SK-N-SH (cell line): Measurements from ENCODE around the gene CKMT2.

Source experiments
- CHD2 ChIP-seq: fragments of 150-350 bp; IDR thresholded peaks from 2 replicates; pipeline ENCODE4 v1.6.1; 2018; ENCODE audit warnings: low read length; ENCODE audit not compliant: partially characterized antibody
- GATA2 ChIP-seq: sonication (generic); formaldehyde crosslinking; IDR thresholded peaks from 2 replicates; pipeline ENCODE4 v1.5.0; 2020; ENCODE audit warnings: mild to moderate bottlenecking, missing genetic modification reagents
- POLR2AphosphoS5 ChIP-seq: IDR thresholded peaks from 2 replicates; pipeline ENCODE4 v1.6.1; 2012; ENCODE audit warnings: low read depth, low read length
- RXRA ChIP-seq: IDR thresholded peaks from 2 replicates; pipeline ENCODE4 v1.4.0; 2012; ENCODE audit warnings: low read depth, mild to moderate bottlenecking, borderline replicate concordance
- TF ChIP-seq, protein P1 (sequence below): IDR thresholded peaks from 2 replicates; pipeline ENCODE4 v1.4.0; 2012; ENCODE audit warnings: low read depth, borderline replicate concordance
- TF ChIP-seq, protein P2 (sequence below): IDR thresholded peaks from 2 replicates; pipeline ENCODE4 v1.4.0; 2012; ENCODE audit warnings: low read depth
- TF ChIP-seq, protein P3 (sequence below): fragments of 200-600 bp; sonication (generic); IDR thresholded peaks from 2 replicates; pipeline ENCODE4 v1.6.1; 2017; ENCODE audit warnings: antibody characterized with exemption, mild to moderate bottlenecking, moderate library complexity
- TF ChIP-seq, protein P4 (sequence below): IDR thresholded peaks from 2 replicates; pipeline ENCODE4 v1.4.0; 2012; ENCODE audit warnings: low read depth, borderline replicate concordance

DNA sequence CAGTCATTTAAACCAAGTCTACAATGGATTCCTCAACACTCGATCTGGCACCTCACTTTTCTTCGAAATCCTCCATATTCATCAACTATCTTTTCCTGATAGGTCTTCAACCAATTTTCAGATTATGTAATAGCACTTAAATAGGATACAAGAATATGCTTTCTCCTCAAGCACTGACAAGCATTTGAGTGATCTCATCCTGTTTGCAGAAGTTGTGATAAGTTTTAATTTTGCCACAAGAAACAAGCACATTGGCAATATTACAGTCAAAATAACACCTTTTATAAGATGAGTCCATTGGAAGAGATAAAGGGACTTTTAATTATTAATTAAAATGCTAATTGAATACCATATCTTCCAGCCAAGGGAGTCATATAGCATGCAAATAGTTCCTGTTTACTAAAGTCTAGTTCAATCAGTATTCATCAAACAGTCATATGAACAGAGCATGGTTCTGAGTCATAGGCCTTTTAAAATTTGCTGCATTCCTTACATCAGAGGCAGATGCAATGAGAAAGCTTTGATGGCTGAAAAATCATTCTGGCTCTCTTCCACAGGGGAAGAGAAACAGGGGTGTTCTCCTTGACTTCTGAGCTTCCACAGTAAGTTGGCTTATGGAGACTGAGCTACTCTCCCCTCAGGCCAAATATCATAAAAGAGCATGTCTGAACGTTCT, 35.5 kb downstream of the CKMT2 start:
- TF ChIP-seq, protein P1, sequence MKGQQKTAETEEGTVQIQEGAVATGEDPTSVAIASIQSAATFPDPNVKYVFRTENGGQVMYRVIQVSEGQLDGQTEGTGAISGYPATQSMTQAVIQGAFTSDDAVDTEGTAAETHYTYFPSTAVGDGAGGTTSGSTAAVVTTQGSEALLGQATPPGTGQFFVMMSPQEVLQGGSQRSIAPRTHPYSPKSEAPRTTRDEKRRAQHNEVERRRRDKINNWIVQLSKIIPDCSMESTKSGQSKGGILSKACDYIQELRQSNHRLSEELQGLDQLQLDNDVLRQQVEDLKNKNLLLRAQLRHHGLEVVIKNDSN = no peak
- TF ChIP-seq GATA2 (CRISPR knock-in tag) = no peak
- TF ChIP-seq CHD2 = no peak
- TF ChIP-seq RXRA = no peak
- TF ChIP-seq, protein P2, sequence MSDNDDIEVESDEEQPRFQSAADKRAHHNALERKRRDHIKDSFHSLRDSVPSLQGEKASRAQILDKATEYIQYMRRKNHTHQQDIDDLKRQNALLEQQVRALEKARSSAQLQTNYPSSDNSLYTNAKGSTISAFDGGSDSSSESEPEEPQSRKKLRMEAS = peak; percentile 50
- TF ChIP-seq, protein P3, sequence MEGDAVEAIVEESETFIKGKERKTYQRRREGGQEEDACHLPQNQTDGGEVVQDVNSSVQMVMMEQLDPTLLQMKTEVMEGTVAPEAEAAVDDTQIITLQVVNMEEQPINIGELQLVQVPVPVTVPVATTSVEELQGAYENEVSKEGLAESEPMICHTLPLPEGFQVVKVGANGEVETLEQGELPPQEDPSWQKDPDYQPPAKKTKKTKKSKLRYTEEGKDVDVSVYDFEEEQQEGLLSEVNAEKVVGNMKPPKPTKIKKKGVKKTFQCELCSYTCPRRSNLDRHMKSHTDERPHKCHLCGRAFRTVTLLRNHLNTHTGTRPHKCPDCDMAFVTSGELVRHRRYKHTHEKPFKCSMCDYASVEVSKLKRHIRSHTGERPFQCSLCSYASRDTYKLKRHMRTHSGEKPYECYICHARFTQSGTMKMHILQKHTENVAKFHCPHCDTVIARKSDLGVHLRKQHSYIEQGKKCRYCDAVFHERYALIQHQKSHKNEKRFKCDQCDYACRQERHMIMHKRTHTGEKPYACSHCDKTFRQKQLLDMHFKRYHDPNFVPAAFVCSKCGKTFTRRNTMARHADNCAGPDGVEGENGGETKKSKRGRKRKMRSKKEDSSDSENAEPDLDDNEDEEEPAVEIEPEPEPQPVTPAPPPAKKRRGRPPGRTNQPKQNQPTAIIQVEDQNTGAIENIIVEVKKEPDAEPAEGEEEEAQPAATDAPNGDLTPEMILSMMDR = no peak
- TF ChIP-seq, protein P4, sequence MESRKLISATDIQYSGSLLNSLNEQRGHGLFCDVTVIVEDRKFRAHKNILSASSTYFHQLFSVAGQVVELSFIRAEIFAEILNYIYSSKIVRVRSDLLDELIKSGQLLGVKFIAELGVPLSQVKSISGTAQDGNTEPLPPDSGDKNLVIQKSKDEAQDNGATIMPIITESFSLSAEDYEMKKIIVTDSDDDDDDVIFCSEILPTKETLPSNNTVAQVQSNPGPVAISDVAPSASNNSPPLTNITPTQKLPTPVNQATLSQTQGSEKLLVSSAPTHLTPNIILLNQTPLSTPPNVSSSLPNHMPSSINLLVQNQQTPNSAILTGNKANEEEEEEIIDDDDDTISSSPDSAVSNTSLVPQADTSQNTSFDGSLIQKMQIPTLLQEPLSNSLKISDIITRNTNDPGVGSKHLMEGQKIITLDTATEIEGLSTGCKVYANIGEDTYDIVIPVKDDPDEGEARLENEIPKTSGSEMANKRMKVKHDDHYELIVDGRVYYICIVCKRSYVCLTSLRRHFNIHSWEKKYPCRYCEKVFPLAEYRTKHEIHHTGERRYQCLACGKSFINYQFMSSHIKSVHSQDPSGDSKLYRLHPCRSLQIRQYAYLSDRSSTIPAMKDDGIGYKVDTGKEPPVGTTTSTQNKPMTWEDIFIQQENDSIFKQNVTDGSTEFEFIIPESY = no peak
- TF ChIP-seq POLR2AphosphoS5 = no peak
